Measurements from ENCODE around the gene AUTS2. TPM values are rescaled to one million over a fixed set of nuclear protein-coding genes. Genes with fewer than 3 reads are reported as not detected.

The AUTS2 gene
- polyA plus RNA-seq, 1 donor from 2014 or later = 97.3 TPM

DNA sequence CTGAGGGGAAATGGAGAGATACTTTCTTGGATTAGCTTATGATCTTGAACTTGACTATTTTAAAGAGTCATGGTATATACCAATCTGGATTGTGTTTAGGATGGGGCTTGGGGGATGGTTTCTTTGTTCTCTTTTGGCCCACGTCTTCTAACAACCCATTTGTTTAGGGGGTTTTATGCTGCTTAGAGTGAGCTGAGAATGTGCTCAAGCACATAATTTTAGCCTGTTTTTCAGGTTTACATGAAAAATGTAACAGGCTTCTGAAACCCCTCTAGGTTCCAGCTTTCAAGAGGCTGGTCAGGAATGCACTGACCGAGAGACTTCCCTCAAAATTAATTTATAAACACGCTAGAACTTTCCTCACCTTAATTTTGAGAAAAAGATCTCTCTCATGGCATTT, 94.3 kb downstream of the AUTS2 start:
- no peaks in the 10 kb centered on the region for H3K9me2 ChIP-seq (ENCODE audit: insufficient read depth, low read length)
- no peaks in the 10 kb centered on the region for H3K9me3 ChIP-seq (ENCODE audit: low read length)
- no peak overlapping the region for H3K4me3 ChIP-seq (ENCODE audit: low read length)
- no peak overlapping the region for H3K27ac ChIP-seq (ENCODE audit: low read length)
- H3K9ac ChIP-seq (ENCODE audit: low read length) = no peak overlapping the region
- H3K36me3 ChIP-seq (ENCODE audit: insufficient read depth, low read length) = no peaks in the 10 kb centered on the region
- H3K27me3 ChIP-seq (ENCODE audit: insufficient read depth, low read depth, low read length) = no peaks in the 10 kb centered on the region
- TF ChIP-seq POLR2AphosphoS5 (IDR thresholded peaks at IDR 0.05) = no peak
- TF ChIP-seq EZH2 (IDR thresholded peaks at IDR 0.05; ENCODE audit: borderline replicate concordance, insufficient read depth, low read length, poor library complexity, severe bottlenecking) = no peak
- TF ChIP-seq, protein P1, sequence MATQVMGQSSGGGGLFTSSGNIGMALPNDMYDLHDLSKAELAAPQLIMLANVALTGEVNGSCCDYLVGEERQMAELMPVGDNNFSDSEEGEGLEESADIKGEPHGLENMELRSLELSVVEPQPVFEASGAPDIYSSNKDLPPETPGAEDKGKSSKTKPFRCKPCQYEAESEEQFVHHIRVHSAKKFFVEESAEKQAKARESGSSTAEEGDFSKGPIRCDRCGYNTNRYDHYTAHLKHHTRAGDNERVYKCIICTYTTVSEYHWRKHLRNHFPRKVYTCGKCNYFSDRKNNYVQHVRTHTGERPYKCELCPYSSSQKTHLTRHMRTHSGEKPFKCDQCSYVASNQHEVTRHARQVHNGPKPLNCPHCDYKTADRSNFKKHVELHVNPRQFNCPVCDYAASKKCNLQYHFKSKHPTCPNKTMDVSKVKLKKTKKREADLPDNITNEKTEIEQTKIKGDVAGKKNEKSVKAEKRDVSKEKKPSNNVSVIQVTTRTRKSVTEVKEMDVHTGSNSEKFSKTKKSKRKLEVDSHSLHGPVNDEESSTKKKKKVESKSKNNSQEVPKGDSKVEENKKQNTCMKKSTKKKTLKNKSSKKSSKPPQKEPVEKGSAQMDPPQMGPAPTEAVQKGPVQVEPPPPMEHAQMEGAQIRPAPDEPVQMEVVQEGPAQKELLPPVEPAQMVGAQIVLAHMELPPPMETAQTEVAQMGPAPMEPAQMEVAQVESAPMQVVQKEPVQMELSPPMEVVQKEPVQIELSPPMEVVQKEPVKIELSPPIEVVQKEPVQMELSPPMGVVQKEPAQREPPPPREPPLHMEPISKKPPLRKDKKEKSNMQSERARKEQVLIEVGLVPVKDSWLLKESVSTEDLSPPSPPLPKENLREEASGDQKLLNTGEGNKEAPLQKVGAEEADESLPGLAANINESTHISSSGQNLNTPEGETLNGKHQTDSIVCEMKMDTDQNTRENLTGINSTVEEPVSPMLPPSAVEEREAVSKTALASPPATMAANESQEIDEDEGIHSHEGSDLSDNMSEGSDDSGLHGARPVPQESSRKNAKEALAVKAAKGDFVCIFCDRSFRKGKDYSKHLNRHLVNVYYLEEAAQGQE (IDR thresholded peaks at IDR 0.05; ENCODE audit: borderline replicate concordance) = no peak
- TF ChIP-seq RAD21 (conservative IDR thresholded peaks at IDR 0.05) = no peak
- no peak for TF ChIP-seq TAF1 (IDR thresholded peaks at IDR 0.05; ENCODE audit: low read depth)
- no peak for TF ChIP-seq MXI1 (conservative IDR thresholded peaks at IDR 0.05; ENCODE audit: poor library complexity, severe bottlenecking)
- no peak for TF ChIP-seq SMC3 (conservative IDR thresholded peaks at IDR 0.05; ENCODE audit: poor library complexity)
- no peak overlapping the region for H3K4me2 ChIP-seq (ENCODE audit: low read length)
- peaks cover 4% of the 10 kb centered on the region for H3F3A ChIP-seq (ENCODE audit: insufficient read depth, low read length, poor library complexity, severe bottlenecking)
- H3K79me2 ChIP-seq (replicated peaks; ENCODE audit: insufficient read depth, low read length) = peaks cover 67% of the 10 kb centered on the region
- no peak overlapping the region for H2AFZ ChIP-seq (ENCODE audit: low read depth, low read length)
- no peaks in the 10 kb centered on the region for H4K20me1 ChIP-seq (ENCODE audit: insufficient read depth)

DNA sequence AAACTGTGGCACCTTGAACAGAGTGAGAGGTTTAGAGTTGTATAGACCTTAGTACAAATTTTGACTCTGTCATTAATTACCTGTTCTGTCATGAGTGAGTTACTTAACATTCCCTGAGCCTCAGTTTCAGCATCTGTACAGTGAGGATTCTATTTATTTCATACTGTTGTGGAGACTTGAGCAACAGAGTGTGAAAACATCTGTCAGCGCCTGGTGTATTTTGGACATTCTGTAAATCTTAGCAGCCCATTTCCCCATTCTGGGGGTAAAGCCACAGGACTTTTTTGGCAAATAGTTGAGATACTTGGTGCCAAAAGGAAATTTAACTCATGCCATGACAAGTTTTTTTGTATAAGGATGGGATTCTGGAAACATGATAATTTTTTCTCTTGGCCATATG, 94.8 kb downstream of the AUTS2 start:
- H3K4me3 ChIP-seq (ENCODE audit: low read length) = no peak overlapping the region
- H2AFZ ChIP-seq (ENCODE audit: low read depth, low read length) = no peak overlapping the region
- H3K9ac ChIP-seq (ENCODE audit: low read length) = no peak overlapping the region
- H3K36me3 ChIP-seq (ENCODE audit: insufficient read depth, low read length) = no peaks in the 10 kb centered on the region
- no peak overlapping the region for H3K4me2 ChIP-seq (ENCODE audit: low read length)
- H3K79me2 ChIP-seq (replicated peaks; ENCODE audit: insufficient read depth, low read length) = peaks cover 70% of the 10 kb centered on the region
- H3K27ac ChIP-seq (ENCODE audit: low read length) = no peak overlapping the region
- no peaks in the 10 kb centered on the region for H3K9me3 ChIP-seq (ENCODE audit: low read length)
- H4K20me1 ChIP-seq (ENCODE audit: insufficient read depth) = no peaks in the 10 kb centered on the region
- H3K9me2 ChIP-seq (ENCODE audit: insufficient read depth, low read length) = no peaks in the 10 kb centered on the region
- no peaks in the 10 kb centered on the region for H3F3A ChIP-seq (ENCODE audit: insufficient read depth, low read length, poor library complexity, severe bottlenecking)
- no peaks in the 10 kb centered on the region for H3K27me3 ChIP-seq (ENCODE audit: insufficient read depth, low read depth, low read length)
- TF ChIP-seq EZH2 (IDR thresholded peaks at IDR 0.05; ENCODE audit: borderline replicate concordance, insufficient read depth, low read length, poor library complexity, severe bottlenecking) (no peak), SMC3 (conservative IDR thresholded peaks at IDR 0.05; ENCODE audit: poor library complexity) (no peak), EP300 (conservative IDR thresholded peaks at IDR 0.05; ENCODE audit: poor library complexity, severe bottlenecking) (no peak), RAD21 (conservative IDR thresholded peaks at IDR 0.05) (no peak), MXI1 (conservative IDR thresholded peaks at IDR 0.05; ENCODE audit: poor library complexity, severe bottlenecking) (no peak), POLR2AphosphoS5 (IDR thresholded peaks at IDR 0.05) (no peak), TAF1 (IDR thresholded peaks at IDR 0.05; ENCODE audit: low read depth) (no peak)
- TF ChIP-seq, protein P1 (IDR thresholded peaks at IDR 0.05; ENCODE audit: borderline replicate concordance) = no peak
- TF ChIP-seq, protein P2, sequence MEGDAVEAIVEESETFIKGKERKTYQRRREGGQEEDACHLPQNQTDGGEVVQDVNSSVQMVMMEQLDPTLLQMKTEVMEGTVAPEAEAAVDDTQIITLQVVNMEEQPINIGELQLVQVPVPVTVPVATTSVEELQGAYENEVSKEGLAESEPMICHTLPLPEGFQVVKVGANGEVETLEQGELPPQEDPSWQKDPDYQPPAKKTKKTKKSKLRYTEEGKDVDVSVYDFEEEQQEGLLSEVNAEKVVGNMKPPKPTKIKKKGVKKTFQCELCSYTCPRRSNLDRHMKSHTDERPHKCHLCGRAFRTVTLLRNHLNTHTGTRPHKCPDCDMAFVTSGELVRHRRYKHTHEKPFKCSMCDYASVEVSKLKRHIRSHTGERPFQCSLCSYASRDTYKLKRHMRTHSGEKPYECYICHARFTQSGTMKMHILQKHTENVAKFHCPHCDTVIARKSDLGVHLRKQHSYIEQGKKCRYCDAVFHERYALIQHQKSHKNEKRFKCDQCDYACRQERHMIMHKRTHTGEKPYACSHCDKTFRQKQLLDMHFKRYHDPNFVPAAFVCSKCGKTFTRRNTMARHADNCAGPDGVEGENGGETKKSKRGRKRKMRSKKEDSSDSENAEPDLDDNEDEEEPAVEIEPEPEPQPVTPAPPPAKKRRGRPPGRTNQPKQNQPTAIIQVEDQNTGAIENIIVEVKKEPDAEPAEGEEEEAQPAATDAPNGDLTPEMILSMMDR (IDR thresholded peaks at IDR 0.05; ENCODE audit: poor library complexity, severe bottlenecking) = no peak
